ENCODE results near the gene ZCWPW2. TPM values are rescaled to one million over a fixed set of nuclear protein-coding genes. Genes with fewer than 3 reads are reported as not detected.

Gene ZCWPW2, protein sequence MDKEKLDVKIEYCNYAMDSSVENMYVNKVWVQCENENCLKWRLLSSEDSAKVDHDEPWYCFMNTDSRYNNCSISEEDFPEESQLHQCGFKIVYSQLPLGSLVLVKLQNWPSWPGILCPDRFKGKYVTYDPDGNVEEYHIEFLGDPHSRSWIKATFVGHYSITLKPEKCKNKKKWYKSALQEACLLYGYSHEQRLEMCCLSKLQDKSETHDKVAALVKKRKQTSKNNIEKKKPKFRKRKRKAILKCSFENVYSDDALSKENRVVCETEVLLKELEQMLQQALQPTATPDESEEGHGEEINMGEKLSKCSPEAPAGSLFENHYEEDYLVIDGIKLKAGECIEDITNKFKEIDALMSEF
- 1.3 TPM for total RNA-seq

DNA sequence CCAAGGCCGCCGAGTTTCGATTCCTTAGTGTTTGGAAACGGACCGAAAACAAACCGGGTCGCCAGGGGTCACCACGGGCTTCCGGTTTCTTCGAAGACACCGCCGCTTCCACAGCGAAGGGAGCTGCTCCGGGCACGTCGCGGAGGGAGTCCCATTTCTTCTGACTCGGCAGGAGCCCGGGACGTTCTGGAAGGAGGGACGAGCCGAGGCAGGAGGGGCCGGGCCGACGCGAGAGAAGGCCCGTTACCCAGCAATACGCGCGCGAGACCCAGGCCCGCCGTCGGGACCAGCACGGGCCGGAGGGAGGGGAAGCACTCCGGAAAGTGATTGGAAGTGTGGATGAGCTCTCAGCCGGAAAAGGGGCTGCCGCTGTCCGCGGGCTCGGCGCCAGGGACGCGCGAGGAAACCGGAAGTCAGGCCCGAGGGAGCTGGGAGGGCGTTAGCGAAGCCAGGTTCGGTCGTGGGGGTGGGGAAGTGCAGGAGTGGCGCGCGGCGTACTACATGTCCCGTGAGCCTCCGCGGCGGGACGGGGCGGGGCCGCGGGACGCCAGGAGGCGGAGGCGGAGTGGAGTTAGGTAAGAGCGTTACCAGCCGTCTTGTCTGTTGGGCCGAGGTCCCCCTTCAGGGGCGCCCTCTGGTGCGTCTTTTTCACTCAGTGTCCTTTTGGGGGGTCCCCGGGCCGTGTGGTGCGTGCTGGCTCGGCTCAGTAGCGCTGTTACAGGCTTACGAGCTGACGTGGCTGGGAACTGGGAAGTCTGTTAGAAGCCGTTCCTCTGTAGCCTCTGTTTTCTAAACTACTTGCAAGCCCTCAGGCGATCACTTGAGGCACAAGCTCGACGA is at the start of gene ZCWPW2, which contains the start of gene AZI2:
TSS of gene ZCWPW2 (plus strand) at position 93 of the 840 bp plus-strand sequence. CDS start 64,348 bp downstream, outside the sequence.
TSS of gene AZI2 (minus strand) at position 196 of the 840 bp plus-strand sequence. CDS start 8,207 bp downstream, outside the sequence.

Other genes starting within 250 kb of the ZCWPW2 start
- gene CMC1, start 107.1 kb upstream of the ZCWPW2 start, total RNA-seq: 8.5 TPM
- gene AZI2, start 103 bp downstream of the ZCWPW2 start, total RNA-seq: 83.3 TPM